HG03108 (cell line): ENCODE measurements around the gene INO80E.
"Not testable (repeated sequence)": the region's sequence is repeated elsewhere in the genome, so short reads cannot be mapped to it uniquely, and the experiment has no call there.

Source experiments
- ATAC-seq: cut with Tn5 transposase; IDR thresholded peaks from one replicate; pipeline ENCODE4 v1.9.1; 2021; ENCODE audit warnings: moderate library complexity; ENCODE audit not compliant: unreplicated experiment

Gene INO80E

DNA sequence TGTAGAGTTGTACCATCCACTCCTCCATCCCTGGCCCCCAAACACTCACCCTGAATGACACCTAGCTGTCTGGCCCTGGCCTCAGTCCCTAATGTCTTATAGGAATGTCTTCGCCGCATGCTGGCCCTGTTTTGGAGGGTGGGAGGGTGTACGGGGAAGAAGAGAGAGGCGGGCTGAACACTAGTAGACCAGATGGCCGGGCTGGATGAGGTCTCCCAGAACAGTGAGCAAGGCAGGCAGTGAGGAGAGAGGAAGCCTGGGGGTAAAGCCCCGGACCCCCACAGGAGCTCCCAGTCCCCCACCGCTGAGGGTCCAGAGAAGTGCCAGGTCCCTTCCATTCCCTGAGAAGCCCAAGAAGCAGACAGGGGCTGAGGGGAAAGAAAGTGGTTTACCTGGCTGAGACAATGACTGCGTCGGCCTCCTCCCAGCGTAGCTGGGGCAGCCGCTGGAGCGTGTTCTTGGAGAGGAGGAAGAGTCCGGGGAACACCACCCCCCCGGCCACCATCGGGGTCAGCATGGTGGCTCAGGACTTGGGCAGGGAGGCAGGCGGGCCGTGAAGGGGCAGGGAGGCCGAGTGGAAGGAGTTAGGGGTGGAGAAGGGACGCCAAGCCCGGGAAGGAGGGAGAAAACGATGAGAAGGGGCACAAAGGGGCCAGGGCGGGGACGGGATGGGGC, 34.1 kb downstream of the INO80E start:
- no peak for ATAC-seq

GRCh38 chr16:30030841-30031413, 34.9 kb downstream of the INO80E start, which contains the start of gene TLCD3B:
Gene TLCD3B, minus strand, starts transcription at chr16:30031271. Its CDS starts 744 bp downstream, at chr16:30030527.
- ATAC-seq = no peak

DNA sequence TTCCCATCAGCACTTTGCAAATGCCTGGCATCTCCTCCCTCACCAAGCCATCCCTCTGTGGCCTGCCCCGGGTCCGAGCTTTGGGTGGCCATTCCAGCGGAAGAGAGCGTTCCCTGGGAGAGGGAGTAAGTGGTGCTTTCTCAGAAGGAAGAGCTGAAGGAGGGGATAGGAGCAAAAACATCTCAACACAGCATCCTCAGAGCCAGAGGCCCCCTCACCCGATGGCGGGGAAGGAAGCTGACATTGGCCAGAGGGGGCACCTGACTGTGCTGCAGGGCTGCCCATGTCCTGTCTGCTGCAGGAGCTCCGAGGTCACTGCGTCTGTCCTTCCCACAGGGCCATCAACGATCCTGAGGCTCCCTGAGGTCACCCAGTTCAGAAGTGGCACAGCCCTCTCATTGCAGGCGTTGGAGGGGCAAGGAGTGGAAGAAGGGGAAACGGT, 35.5 kb downstream of the INO80E start:
- ATAC-seq = no peak

GRCh38 chr16:30032083-30032819, 36.2 kb downstream of the INO80E start:
- no peak for ATAC-seq

DNA sequence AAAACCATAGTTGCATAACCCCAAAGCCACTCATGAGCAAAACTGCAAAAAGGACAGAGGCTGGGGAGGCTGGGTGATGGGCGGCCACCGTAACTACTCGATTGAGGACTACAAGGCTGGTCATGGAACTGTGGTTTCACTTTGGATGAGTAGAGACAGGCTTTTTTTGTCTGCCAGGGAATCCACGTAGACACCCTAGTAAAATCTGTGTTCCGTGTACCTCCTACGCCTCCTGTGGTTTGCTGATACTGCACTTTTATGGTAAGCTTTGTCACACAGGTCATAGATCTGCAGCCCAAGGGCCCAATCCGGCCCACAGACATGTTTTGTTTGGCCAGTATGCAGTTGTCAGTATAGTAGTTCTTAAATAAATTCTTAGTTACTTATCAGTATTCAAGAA, 37.2 kb downstream of the INO80E start:
- no peak for ATAC-seq

GRCh38 chr16:30040221-30040620, 44.2 kb downstream of the INO80E start:
- ATAC-seq = no peak

GRCh38 chr16:30040690-30041089, 44.6 kb downstream of the INO80E start:
- ATAC-seq = not testable (repeated sequence)

- ATAC-seq = no peak
Observed at GRCh38 chr16:30041841-30042240, 45.8 kb downstream of the INO80E start.

DNA sequence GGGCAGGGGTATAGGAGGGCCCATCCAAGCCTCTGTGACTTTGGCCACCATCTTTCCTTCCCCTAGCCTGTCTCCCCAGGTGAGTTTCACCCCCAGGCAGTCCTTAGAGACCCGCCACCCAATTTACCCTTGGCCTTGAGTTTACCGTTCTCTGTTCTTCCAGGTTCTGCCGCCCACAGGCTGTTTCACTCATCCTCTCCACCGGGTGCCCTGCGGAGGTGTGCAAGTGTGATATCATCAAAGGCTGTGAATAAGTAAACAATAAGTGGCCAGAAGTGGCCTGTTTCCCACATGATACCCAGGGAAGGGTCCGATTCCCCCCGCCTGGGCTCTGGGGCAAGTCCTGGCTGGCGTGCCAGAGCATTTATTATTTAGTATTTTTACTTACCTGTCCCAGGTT, 50.1 kb downstream of the INO80E start:
- no peak for ATAC-seq

- ATAC-seq = no peak
Observed at GRCh38 chr16:30046588-30046987, 50.5 kb downstream of the INO80E start.

DNA sequence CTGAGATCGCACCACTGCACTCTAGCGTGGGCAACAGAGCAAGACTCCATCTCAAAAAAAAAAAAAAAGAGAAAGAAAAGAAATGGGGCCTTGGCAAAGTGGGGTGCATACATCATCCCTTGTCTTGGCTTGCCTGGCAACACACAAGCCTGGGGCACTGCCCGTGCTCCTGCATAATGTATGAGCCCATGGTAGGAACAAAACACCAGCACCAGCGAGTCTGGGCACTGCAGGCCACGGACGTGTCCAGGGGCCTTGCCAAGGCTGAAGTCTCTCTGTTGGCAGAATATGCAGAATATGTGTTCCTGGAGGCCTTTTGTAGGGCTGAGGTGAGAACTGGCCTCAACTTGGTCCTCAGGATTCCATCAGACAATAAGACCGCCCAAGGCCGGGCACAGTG, 53.8 kb downstream of the INO80E start:
- ATAC-seq = no peak

GRCh38 chr16:30051518-30051917, 55.5 kb downstream of the INO80E start:
- ATAC-seq = no peak

GRCh38 chr16:30052671-30053372, 56.8 kb downstream of the INO80E start:
- ATAC-seq = peak; percentile 54

DNA sequence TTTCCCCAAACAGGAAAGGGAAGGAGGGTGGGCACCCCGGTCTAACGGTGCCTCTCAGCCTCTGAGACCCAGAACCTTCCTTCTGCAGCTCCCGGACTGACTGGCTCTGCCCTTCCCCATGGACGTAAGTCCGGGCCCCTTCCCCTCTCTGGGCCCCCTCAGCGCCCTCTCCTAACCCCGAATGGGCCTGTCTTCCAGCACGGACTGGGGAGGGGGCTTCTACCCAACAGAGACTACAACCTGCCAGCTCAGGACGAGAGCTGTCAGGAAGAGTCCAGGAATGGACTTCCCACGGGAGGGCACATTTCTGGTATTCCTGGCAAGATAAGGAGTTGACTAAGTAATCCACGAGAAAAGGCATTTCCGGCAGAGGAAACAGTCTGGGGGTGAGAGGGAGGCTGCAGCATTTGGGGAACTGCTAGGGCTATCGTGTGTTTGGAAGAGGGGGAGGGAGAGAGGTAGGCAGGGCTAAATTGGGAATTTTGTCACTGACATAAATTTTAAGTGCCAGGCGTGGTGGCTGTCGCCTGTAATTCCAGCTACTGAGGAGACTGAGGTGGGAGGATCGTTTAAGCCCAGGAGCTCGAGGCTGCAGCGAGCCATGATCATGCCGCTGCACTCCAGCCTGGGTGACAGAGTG, 57.5 kb downstream of the INO80E start:
- ATAC-seq = peak; percentile 9

DNA sequence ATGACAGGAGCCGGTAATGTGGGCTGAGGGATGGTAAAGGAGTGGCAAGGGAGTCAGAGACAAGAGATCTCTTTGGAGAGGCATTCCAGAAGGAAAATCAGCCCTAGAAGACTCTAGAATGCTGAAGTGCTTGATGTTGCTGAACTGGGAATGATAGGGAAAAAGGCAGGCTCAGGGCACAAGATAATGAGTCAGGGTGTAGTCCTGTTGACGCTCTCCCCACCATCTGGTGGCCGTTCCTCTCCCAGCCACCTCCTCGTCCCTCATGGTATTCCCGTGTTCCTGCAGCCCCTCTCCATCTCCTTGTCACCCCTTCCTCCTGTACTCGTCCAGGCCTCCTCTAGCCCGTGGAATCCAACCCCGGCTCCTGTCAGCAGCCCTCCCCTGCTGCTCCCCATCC, 58.4 kb downstream of the INO80E start:
- no peak for ATAC-seq

GRCh38 chr16:30054959-30055553, 59.0 kb downstream of the INO80E start:
- ATAC-seq = no peak
